ENCODE results near the gene SSH2.

GRCh38 chr17:29612404-29613280 is 317.4 kb downstream of the SSH2 start:
- TF ChIP-seq CTCF (IDR thresholded peaks at IDR 0.05; ENCODE audit: poor library complexity) (no peak), EZH2 (IDR thresholded peaks at IDR 0.05; ENCODE audit: borderline replicate concordance) (no peak)
